BJ (cell line): ENCODE measurements around the gene SMIM7. TPM values are rescaled to one million over a fixed set of nuclear protein-coding genes. Genes with fewer than 3 reads are reported as not detected.
"Not testable (repeated sequence)": the region's sequence is repeated elsewhere in the genome, so short reads cannot be mapped to it uniquely, and the experiment has no call there.

Experiments used
- CTCF ChIA-PET: fragments of 350-600 bp; formaldehyde crosslinking; extraction: SDS; loops from one replicate; lab custom pipeline; 2021; ENCODE audit warnings: antibody characterized with exemption, inconsistent platforms; lab: Yijun Ruan, JAX
- POLR2A ChIA-PET: fragments of 300-600 bp; sonication (Branson Sonifier 250); formaldehyde crosslinking; extraction: SDS; loops from one replicate; lab custom pipeline; 2021; ENCODE audit warnings: antibody characterized with exemption; lab: Charles Lee
- DNase-seq: peaks from one replicate; pipeline ENCODE4 v3.0.0-alpha.2; 2011; ENCODE audit warnings: low read depth
- H3K27me3 ChIP-seq: 2 replicates; pipeline ENCODE4 v1.6.0; 2011; ENCODE audit warnings: low read length; ENCODE audit not compliant: control insufficient read depth, insufficient read depth
- H3K36me3 ChIP-seq: 2 replicates; pipeline ENCODE4 v1.5.1; 2011; ENCODE audit warnings: low read length; ENCODE audit not compliant: control insufficient read depth, insufficient read depth
- H3K4me3 ChIP-seq: 2 replicates; pipeline ENCODE4 v1.5.1; 2011; ENCODE audit warnings: low read depth, mild to moderate bottlenecking, control low read depth, low read length
- polyA plus RNA-seq: library from polyadenylated mRNA; depleted of rRNA; stranded (reverse); fragments of >200 nt; gene quantifications from 2 replicates; pipeline ENCODE4 v1.2.3, GENCODE V29; 2011
- TF ChIP-seq, protein P1 (sequence below): IDR thresholded peaks from 2 replicates; pipeline ENCODE4 v1.5.1; 2011; ENCODE audit warnings: low read depth, mild to moderate bottlenecking, control low read depth, inconsistent platforms, low read length, moderate library complexity; ENCODE audit not compliant: insufficient read depth

Gene SMIM7
- polyA plus RNA-seq, 1 experiment: 61.4 TPM

GRCh38 chr19:16676101-16676798, 16.3 kb upstream of the SMIM7 start:
- no peak overlapping the region for H3K4me3 ChIP-seq
- TF ChIP-seq, protein P1, sequence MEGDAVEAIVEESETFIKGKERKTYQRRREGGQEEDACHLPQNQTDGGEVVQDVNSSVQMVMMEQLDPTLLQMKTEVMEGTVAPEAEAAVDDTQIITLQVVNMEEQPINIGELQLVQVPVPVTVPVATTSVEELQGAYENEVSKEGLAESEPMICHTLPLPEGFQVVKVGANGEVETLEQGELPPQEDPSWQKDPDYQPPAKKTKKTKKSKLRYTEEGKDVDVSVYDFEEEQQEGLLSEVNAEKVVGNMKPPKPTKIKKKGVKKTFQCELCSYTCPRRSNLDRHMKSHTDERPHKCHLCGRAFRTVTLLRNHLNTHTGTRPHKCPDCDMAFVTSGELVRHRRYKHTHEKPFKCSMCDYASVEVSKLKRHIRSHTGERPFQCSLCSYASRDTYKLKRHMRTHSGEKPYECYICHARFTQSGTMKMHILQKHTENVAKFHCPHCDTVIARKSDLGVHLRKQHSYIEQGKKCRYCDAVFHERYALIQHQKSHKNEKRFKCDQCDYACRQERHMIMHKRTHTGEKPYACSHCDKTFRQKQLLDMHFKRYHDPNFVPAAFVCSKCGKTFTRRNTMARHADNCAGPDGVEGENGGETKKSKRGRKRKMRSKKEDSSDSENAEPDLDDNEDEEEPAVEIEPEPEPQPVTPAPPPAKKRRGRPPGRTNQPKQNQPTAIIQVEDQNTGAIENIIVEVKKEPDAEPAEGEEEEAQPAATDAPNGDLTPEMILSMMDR: no peak
- H3K36me3 ChIP-seq: no peaks in the 10 kb centered on the region
- no peaks in the 10 kb centered on the region for H3K27me3 ChIP-seq
- no peak for DNase-seq
- ChIA-PET CTCF (no interaction called here), POLR2A (no interaction called here)

GRCh38 chr19:16673839-16674238, 13.9 kb upstream of the SMIM7 start:
- CTCF ChIA-PET: interaction anchor here (1.5 kb wide), 1 partner anchor 14 kb away, joined by 4 read pairs; the partner anchor contains the start of gene SMIM7
- not testable (repeated sequence) for H3K36me3 ChIP-seq, DNase-seq, H3K4me3 ChIP-seq, H3K27me3 ChIP-seq
- POLR2A ChIA-PET: interaction anchor here (0.6 kb wide), 1 partner anchor 25 kb away, joined by 3 read pairs; no protein-coding TSS in a partner anchor

GRCh38 chr19:16673231-16673630, 13.3 kb upstream of the SMIM7 start:
- CTCF ChIA-PET: interaction anchor here (0.8 to 1.5 kb wide), 2 partner anchors 13 kb away, joined by 3 to 4 read pairs; partner anchors contain the start of gene SMIM7
- Histone ChIP-seq H3K27me3 (no peaks in the 10 kb centered on the region), H3K36me3 (no peaks in the 10 kb centered on the region), H3K4me3 (no peak overlapping the region)
- DNase-seq: no peak
- POLR2A ChIA-PET: interaction anchor here (0.6 kb wide), 1 partner anchor 25 kb away, joined by 3 read pairs; no protein-coding TSS in a partner anchor
- TF ChIP-seq, protein P1: no peak

GRCh38 chr19:16671652-16672274, 11.8 kb upstream of the SMIM7 start:
- no peaks in the 10 kb centered on the region for H3K36me3 ChIP-seq
- no peaks in the 10 kb centered on the region for H3K27me3 ChIP-seq
- no peak overlapping the region for H3K4me3 ChIP-seq
- ChIA-PET CTCF (no interaction called here), POLR2A (no interaction called here)
- TF ChIP-seq, protein P1: no peak
- DNase-seq: no peak

GRCh38 chr19:16670291-16670690, 10.3 kb upstream of the SMIM7 start:
- POLR2A ChIA-PET: no interaction called here
- no peak overlapping the region for H3K4me3 ChIP-seq
- DNase-seq: no peak
- no peaks in the 10 kb centered on the region for H3K27me3 ChIP-seq
- CTCF ChIA-PET: no interaction called here
- TF ChIP-seq, protein P1: no peak
- no peaks in the 10 kb centered on the region for H3K36me3 ChIP-seq

DNA sequence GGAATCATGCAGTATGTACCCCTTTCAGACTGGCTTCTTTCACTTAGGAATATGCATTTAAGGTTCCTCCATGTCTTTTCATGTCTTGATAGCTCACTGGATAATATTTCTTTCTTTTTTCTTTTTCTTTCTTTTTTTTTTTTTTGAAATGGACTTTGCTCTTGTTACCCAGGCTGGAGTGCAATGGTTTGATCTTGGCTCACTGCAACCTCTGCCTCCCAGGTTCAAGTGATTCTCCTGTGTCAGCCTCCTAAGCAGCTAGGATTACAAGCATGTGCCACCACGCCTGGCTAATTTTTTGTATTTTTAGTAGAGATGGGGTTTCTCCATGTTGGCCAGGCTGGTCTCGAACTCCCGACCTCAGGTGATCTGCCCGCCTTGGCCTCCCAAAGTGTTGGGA, 8.8 kb upstream of the SMIM7 start:
- H3K36me3 ChIP-seq, CTCF ChIA-PET, H3K27me3 ChIP-seq, DNase-seq, POLR2A ChIA-PET, H3K4me3 ChIP-seq: not testable (repeated sequence)
